B cell (primary cell): ENCODE data around the gene GLYATL1. TPM values are rescaled to one million over a fixed set of nuclear protein-coding genes. Genes with fewer than 3 reads are reported as not detected.

Experiments used
- ATAC-seq: fragments of 200-7000 bp; cut with Tn5 transposase; one replicate; pipeline ENCODE4 v1.10.0; 2021; ENCODE audit warnings: low read depth, mild to moderate bottlenecking, moderate number of reproducible peaks, moderate library complexity
- CTCF ChIA-PET: fragments of 350-600 bp; sonication (Branson Sonifier 250); formaldehyde crosslinking; loops from one replicate; lab custom pipeline; 2021; ENCODE audit warnings: antibody characterized with exemption, inconsistent platforms; lab: Charles Lee
- POLR2A ChIA-PET: fragments of 350-600 bp; sonication (Branson Sonifier 250); formaldehyde crosslinking; loops from one replicate; lab custom pipeline; 2021; ENCODE audit warnings: antibody characterized with exemption; lab: Charles Lee
- DNase-seq: peaks from one replicate; pipeline ENCODE4 v3.0.0; 2013
- H2AFZ ChIP-seq: 2 replicates; pipeline ENCODE4 v1.6.1; 2012; ENCODE audit warnings: mild to moderate bottlenecking, low read depth, low read length; ENCODE audit not compliant: insufficient read depth, poor library complexity, severe bottlenecking
- H3K27ac ChIP-seq, 2 donors: 1 replicate in 1 of 2; 2 replicates in 1 of 2; pipeline ENCODE4 v1.5.1; 2012 to 2013; ENCODE audit warnings: low read length in 2 of 2, mild to moderate bottlenecking in 2 of 2, moderate library complexity in 1 of 2
- H3K27me3 ChIP-seq, 4 experiments: fragments of 200-600 bp in 1 of 4; sonication (generic) in 1 of 4; replicated peaks in 1 of 4; 1 replicate in 2 of 4; 2 replicates in 2 of 4; pipeline versions ENCODE4 v1.6.1 to v1.7.0; 2013 to 2016; ENCODE audit warnings: low read length in 3 of 4, mild to moderate bottlenecking in 2 of 4, mixed read lengths in 1 of 4, moderate library complexity in 1 of 4; ENCODE audit not compliant: insufficient read depth in 4 of 4, control insufficient read depth in 3 of 4; ENCODE audit errors: control extremely low read depth in 1 of 4
- H3K36me3 ChIP-seq, 2 experiments: replicated peaks in 1 of 2; 1 replicate in 1 of 2; 2 replicates in 1 of 2; pipeline versions ENCODE4 v1.6.1 to v1.7.1; 2013; ENCODE audit warnings: low read length in 1 of 2; ENCODE audit not compliant: insufficient read depth in 2 of 2, control insufficient read depth in 1 of 2; ENCODE audit errors: control extremely low read depth in 1 of 2, extremely low read depth in 1 of 2
- H3K4me1 ChIP-seq, 2 donors: fragments of 200-600 bp in 1 of 2; sonication (generic) in 1 of 2; 1 replicate in 1 of 2; 2 replicates in 1 of 2; pipeline versions ENCODE4 v1.5.1 to v1.6.1; 2013 to 2017; ENCODE audit warnings: low read length in 2 of 2; ENCODE audit not compliant: control insufficient read depth in 2 of 2, insufficient read depth in 2 of 2
- H3K4me2 ChIP-seq: replicated peaks from 2 replicates; pipeline ENCODE3; 2012; ENCODE audit warnings: mild to moderate bottlenecking, low read depth, low read length; ENCODE audit not compliant: poor library complexity, severe bottlenecking
- H3K4me3 ChIP-seq, 5 experiments: fragments of 200-600 bp in 1 of 5; sonication (generic) in 1 of 5; 1 replicate in 3 of 5; 2 replicates in 2 of 5; pipeline versions ENCODE4 v1.5.1 to v1.7.0; 2011 to 2016; ENCODE audit warnings: low read length in 4 of 5, mild to moderate bottlenecking in 4 of 5, low read depth in 2 of 5, control low read depth in 1 of 5, moderate library complexity in 1 of 5; ENCODE audit not compliant: insufficient read depth in 1 of 5; ENCODE audit errors: control extremely low read depth in 1 of 5, extremely low read depth in 1 of 5
- H3K79me2 ChIP-seq: fragments of 200-600 bp; sonication (generic); one replicate; pipeline ENCODE4 v1.6.0; 2016; ENCODE audit warnings: low read length; ENCODE audit not compliant: control insufficient read depth, insufficient read depth
- H3K9ac ChIP-seq: fragments of 200-600 bp; sonication (generic); 2 replicates; pipeline ENCODE4 v1.6.1; 2017; ENCODE audit warnings: mild to moderate bottlenecking, low read length, moderate library complexity
- H3K9me3 ChIP-seq, 3 donors: one replicate each; pipeline versions ENCODE4 v1.6.1 to v1.7.1; 2013; ENCODE audit warnings: low read length in 2 of 3; ENCODE audit not compliant: control insufficient read depth in 2 of 3, insufficient read depth in 1 of 3; ENCODE audit errors: control extremely low read depth in 1 of 3
- H4K20me1 ChIP-seq: 2 replicates; pipeline ENCODE4 v1.6.0; 2012; ENCODE audit warnings: mild to moderate bottlenecking, low read length; ENCODE audit not compliant: insufficient read depth, control insufficient read depth, poor library complexity, severe bottlenecking
- H3K27ac Mint-ChIP-seq: one replicate; pipeline ENCODE4 v1.8.0; 2021; ENCODE audit warnings: mixed read lengths
- H3K27me3 Mint-ChIP-seq: one replicate; pipeline ENCODE4 v1.8.0; 2021; ENCODE audit warnings: mixed read lengths
- H3K4me1 Mint-ChIP-seq: one replicate; pipeline ENCODE4 v1.8.0; 2021; ENCODE audit warnings: mixed read lengths
- H3K4me3 Mint-ChIP-seq: one replicate; pipeline ENCODE4 v1.8.0; 2021; ENCODE audit warnings: mixed read lengths
- H3K9me3 Mint-ChIP-seq: one replicate; pipeline ENCODE4 v1.8.0; 2022; ENCODE audit warnings: mixed read lengths; ENCODE audit not compliant: insufficient read depth
- CTCF ChIP-seq: fragments of 200-600 bp; IDR thresholded peaks from one replicate; pipeline ENCODE4 v1.8.0; 2022; ENCODE audit warnings: antibody characterized with exemption, mild to moderate bottlenecking
- EZH2 ChIP-seq: IDR thresholded peaks from 2 replicates; pipeline ENCODE4 v1.6.1; 2012; ENCODE audit warnings: borderline replicate concordance, low read depth, mild to moderate bottlenecking, moderate library complexity, low read length; ENCODE audit not compliant: insufficient read depth, poor library complexity, severe bottlenecking
- WGBS: methylation state at CpG from one replicate; pipeline ENCODE4 v1.1.5; 2013; ENCODE audit warnings: missing lambda C conversion rate; ENCODE audit not compliant: insufficient coverage; 5-methylcytosine and 5-hydroxymethylcytosine counted together
- intact Hi-C: fragments of 100-400 bp; cut with micrococcal nuclease; formaldehyde crosslinking; loops from one replicate; pipeline ENCODE4 v1.10.0; 2022
- polyA plus RNA-seq: library from polyadenylated mRNA; depleted of rRNA; stranded (reverse); fragments of >200 nt; gene quantifications from 2 replicates; pipeline ENCODE4 v1.2.3, GENCODE V29; 2012
- total RNA-seq, 2 donors: library from RNA; stranded (reverse); fragments of 120-200 nt in 1 of 2; gene quantifications; 1 replicate in 1 of 2; 2 replicates in 1 of 2; pipeline versions ENCODE4 v1.2.3 to v1.2.4, GENCODE V29; 2013 to 2022

The GLYATL1 gene
- total and polyA plus RNA-seq, 2 donors (not counting 1 experiment from before 2014, with no cell fraction given), result not detected

- ATAC-seq, result no peak
- peaks cover 11 to 13% of the 10 kb centered on the region in 2 donors for H3K4me1 ChIP-seq
- H3K4me3 ChIP-seq, result no peak overlapping the region
- ChIA-PET CTCF (no interaction called here), POLR2A (no interaction called here)
- H3K27me3 ChIP-seq, result peaks cover 0 to 12% (median 10%) of the 10 kb centered on the region in 4 experiments
- TF ChIP-seq CTCF, result no peak
- no peak for TF ChIP-seq EZH2
- 80% methylated on average over 1 of the region's 2 CpGs for WGBS
- no peaks in the 10 kb centered on the region for H3K9me3 Mint-ChIP-seq
- DNase-seq, result no peak
- no peak overlapping the region for H3K27ac Mint-ChIP-seq
- no peaks in the 10 kb centered on the region for H3K9me3 ChIP-seq
- no peak overlapping the region for H3K4me3 Mint-ChIP-seq
- no peak overlapping the region for H3K4me2 ChIP-seq
- H3K9ac ChIP-seq, result no peak overlapping the region
- no peak overlapping the region for H2AFZ ChIP-seq
- H3K4me1 Mint-ChIP-seq, result peaks cover 14% of the 10 kb centered on the region
- H4K20me1 ChIP-seq, result no peaks in the 10 kb centered on the region
- intact Hi-C loops, result no loop called here
- no peaks in the 10 kb centered on the region for H3K79me2 ChIP-seq
- no peaks in the 10 kb centered on the region for H3K36me3 ChIP-seq
- H3K27ac ChIP-seq, result no peak overlapping the region
- peaks cover 27% of the 10 kb centered on the region for H3K27me3 Mint-ChIP-seq
Measured at GRCh38 chr11:58930926-58931325, 8.4 kb upstream of the GLYATL1 start.

- no peak overlapping the region for H3K27ac ChIP-seq
- H3K79me2 ChIP-seq, result no peaks in the 10 kb centered on the region
- Mint-ChIP-seq H3K4me3 (no peak overlapping the region), H3K27me3 (peaks cover 20% of the 10 kb centered on the region), H3K4me1 (no peaks in the 10 kb centered on the region), H3K9me3 (no peaks in the 10 kb centered on the region), H3K27ac (no peak overlapping the region)
- CTCF ChIA-PET, result interaction anchor here (1.0 kb wide), 1 partner anchor 125 kb away, joined by 3 read pairs; no protein-coding TSS in a partner anchor
- no peak for TF ChIP-seq EZH2
- no peak for TF ChIP-seq CTCF
- H3K4me3 ChIP-seq, result no peak overlapping the region
- POLR2A ChIA-PET, result no interaction called here
- no peaks in the 10 kb centered on the region for H4K20me1 ChIP-seq
- no peak overlapping the region for H3K9ac ChIP-seq
- no peaks in the 10 kb centered on the region for H3K36me3 ChIP-seq
- no peaks in the 10 kb centered on the region for H3K4me1 ChIP-seq
- intact Hi-C loops, result no loop called here
- H3K9me3 ChIP-seq, result no peaks in the 10 kb centered on the region
- H3K4me2 ChIP-seq, result no peak overlapping the region
- ATAC-seq, result no peak
- H3K27me3 ChIP-seq, result peaks cover 0 to 5% (median 4%) of the 10 kb centered on the region in 4 experiments
- DNase-seq, result no peak
- 85% methylated on average over 2 of the region's 3 CpGs for WGBS
- no peak overlapping the region for H2AFZ ChIP-seq
Measured at GRCh38 chr11:58933661-58934060, 5.6 kb upstream of the GLYATL1 start.
